ENCODE measurements around the gene LRCH2. TPM values are rescaled to one million over a fixed set of nuclear protein-coding genes. Genes with fewer than 3 reads are reported as not detected.

LRCH2 gene
- total RNA-seq, 1 experiment from 2014 or later: 6.6 TPM

DNA sequence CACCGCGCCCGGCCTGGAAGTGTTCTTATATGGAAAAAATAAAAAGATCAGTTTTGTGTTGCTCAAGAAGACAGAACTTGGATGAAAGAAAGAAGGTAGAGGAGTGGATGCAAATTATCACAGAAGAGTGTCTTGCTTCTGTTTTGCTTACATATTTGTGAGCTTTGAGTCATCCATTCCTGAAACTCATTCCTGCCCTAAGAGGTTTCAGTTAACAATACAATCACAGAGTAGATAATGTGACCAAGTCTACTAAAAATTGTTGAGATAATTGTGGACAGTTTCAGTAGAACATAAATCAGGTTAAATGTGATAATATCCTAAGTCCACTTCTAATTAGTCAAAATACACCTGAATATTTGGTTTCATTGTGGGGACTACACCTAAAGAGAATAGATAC lies 26.4 kb upstream of the LRCH2 start:
- TF ChIP-seq, protein P1, sequence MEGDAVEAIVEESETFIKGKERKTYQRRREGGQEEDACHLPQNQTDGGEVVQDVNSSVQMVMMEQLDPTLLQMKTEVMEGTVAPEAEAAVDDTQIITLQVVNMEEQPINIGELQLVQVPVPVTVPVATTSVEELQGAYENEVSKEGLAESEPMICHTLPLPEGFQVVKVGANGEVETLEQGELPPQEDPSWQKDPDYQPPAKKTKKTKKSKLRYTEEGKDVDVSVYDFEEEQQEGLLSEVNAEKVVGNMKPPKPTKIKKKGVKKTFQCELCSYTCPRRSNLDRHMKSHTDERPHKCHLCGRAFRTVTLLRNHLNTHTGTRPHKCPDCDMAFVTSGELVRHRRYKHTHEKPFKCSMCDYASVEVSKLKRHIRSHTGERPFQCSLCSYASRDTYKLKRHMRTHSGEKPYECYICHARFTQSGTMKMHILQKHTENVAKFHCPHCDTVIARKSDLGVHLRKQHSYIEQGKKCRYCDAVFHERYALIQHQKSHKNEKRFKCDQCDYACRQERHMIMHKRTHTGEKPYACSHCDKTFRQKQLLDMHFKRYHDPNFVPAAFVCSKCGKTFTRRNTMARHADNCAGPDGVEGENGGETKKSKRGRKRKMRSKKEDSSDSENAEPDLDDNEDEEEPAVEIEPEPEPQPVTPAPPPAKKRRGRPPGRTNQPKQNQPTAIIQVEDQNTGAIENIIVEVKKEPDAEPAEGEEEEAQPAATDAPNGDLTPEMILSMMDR (conservative IDR thresholded peaks at IDR 0.05): no peak
- Histone ChIP-seq H2BK15ac (ENCODE audit: low read depth, low read length) (no peak overlapping the region), H3K23ac (ENCODE audit: insufficient read length, low read depth, low read length) (no peak overlapping the region), H2AK5ac (ENCODE audit: insufficient read length, low read length) (no peak overlapping the region), H3K4ac (ENCODE audit: low read depth, low read length) (no peak overlapping the region), H3K79me2 (ENCODE audit: insufficient read depth, low read length) (no peaks in the 10 kb centered on the region), H2BK120ac (ENCODE audit: low read depth, low read length, poor library complexity, severe bottlenecking) (no peak overlapping the region), H3K18ac (ENCODE audit: insufficient read length, low read depth, low read length) (no peak overlapping the region), H3K79me1 (ENCODE audit: insufficient read depth, low read depth, low read length, poor library complexity, severe bottlenecking) (no peaks in the 10 kb centered on the region), H3K9me3 (ENCODE audit: control insufficient read depth, low read depth, low read length) (no peaks in the 10 kb centered on the region), H2AFZ (ENCODE audit: low read length) (no peak overlapping the region), H2BK5ac (ENCODE audit: insufficient read length, low read length) (no peak overlapping the region), H3K9ac (ENCODE audit: extremely low read depth, insufficient read length, low read length) (no peak overlapping the region), H3K56ac (ENCODE audit: insufficient read length, low read depth, low read length) (no peak overlapping the region), H4K8ac (replicated peaks; ENCODE audit: insufficient read length, low read depth, low read length) (no peak overlapping the region), H3K23me2 (ENCODE audit: insufficient read length, low read depth, low read length, poor library complexity, severe bottlenecking) (no peaks in the 10 kb centered on the region), H3K4me2 (ENCODE audit: insufficient read depth, insufficient read length, low read length) (no peak overlapping the region), H4K5ac (ENCODE audit: insufficient read length, low read depth, low read length) (no peak overlapping the region), H3K14ac (ENCODE audit: insufficient read depth, low read length) (no peak overlapping the region), H3K27me3 (ENCODE audit: insufficient read depth, low read length) (no peaks in the 10 kb centered on the region), H4K91ac (ENCODE audit: insufficient read length, low read depth, low read length) (no peak overlapping the region), H2BK20ac (ENCODE audit: low read depth, low read length, poor library complexity, severe bottlenecking) (no peak overlapping the region), H4K20me1 (ENCODE audit: control insufficient read depth, insufficient read depth, insufficient read length) (no peaks in the 10 kb centered on the region), H3K27ac (ENCODE audit: insufficient read length, low read depth, low read length) (no peak overlapping the region), H3T11ph (ENCODE audit: low read length) (no peak overlapping the region), H3K4me1 (ENCODE audit: insufficient read depth, low read length) (no peaks in the 10 kb centered on the region), H2BK12ac (ENCODE audit: insufficient read length, low read depth, low read length) (no peak overlapping the region)
- Mint-ChIP-seq H3K27ac (no peak overlapping the region), H3K9me3 (no peaks in the 10 kb centered on the region), H3K4me1 (no peaks in the 10 kb centered on the region), H3K36me3 (ENCODE audit: insufficient read depth in 1 of 3, low read depth in 3 of 3) (no peaks in the 10 kb centered on the region), H3K4me3 (no peak overlapping the region), H3K27me3 (ENCODE audit: low read depth) (peaks cover 17% of the 10 kb centered on the region)
- WGBS (ENCODE audit: extremely low coverage, insufficient read length, low lambda C conversion rate): no CpG with 5 or more reads among the region's 3 CpGs
- no peak for DNase-seq

All from H9 (cell line).